SK-N-SH treated with all-trans-retinoic acid at 6 μM for 48 hours (cell line): ENCODE data around the gene KCNIP1.

Source experiments
- ATAC-seq: fragments of 200-7000 bp; cut with Tn5 transposase; 3 replicates; pipeline ENCODE4 v1.9.1; 2020; ENCODE audit warnings: mild to moderate bottlenecking, moderate library complexity
- BACH2 ChIP-seq: fragments of 250-450 bp; sonication (Bioruptor Pico); IDR thresholded peaks from 2 replicates; pipeline ENCODE4 v1.9.0; 2021; ENCODE audit warnings: mild to moderate bottlenecking, borderline replicate concordance
- ESRRG ChIP-seq: fragments of 250-450 bp; sonication (Bioruptor Pico); IDR thresholded peaks from 2 replicates; pipeline ENCODE4 v1.6.1; 2021; ENCODE audit warnings: mild to moderate bottlenecking
- ISL1 ChIP-seq: fragments of 250-450 bp; sonication (Bioruptor Pico); IDR thresholded peaks from 2 replicates; pipeline ENCODE4 v2.1.2; 2022; ENCODE audit warnings: mild to moderate bottlenecking, moderate library complexity
- PPARA ChIP-seq: fragments of 250-450 bp; sonication (Bioruptor Pico); IDR thresholded peaks from 2 replicates; pipeline ENCODE4 v1.5.0; 2020; ENCODE audit warnings: mild to moderate bottlenecking, borderline replicate concordance
- RARB ChIP-seq: fragments of 250-450 bp; sonication (Bioruptor Pico); IDR thresholded peaks from 2 replicates; pipeline ENCODE4 v1.8.0; 2021; ENCODE audit warnings: mild to moderate bottlenecking, moderate library complexity
- TCF4 ChIP-seq: fragments of 250-450 bp; sonication (Bioruptor Pico); IDR thresholded peaks from 2 replicates; pipeline ENCODE4 v1.8.0; 2021; ENCODE audit warnings: mild to moderate bottlenecking, moderate library complexity, borderline replicate concordance
- TOX ChIP-seq: fragments of 250-450 bp; sonication (Bioruptor Pico); IDR thresholded peaks from 2 replicates; pipeline ENCODE4 v1.8.0; 2021; ENCODE audit warnings: mild to moderate bottlenecking, moderate library complexity, borderline replicate concordance
- ZFP3 ChIP-seq: fragments of 250-450 bp; sonication (Bioruptor Pico); IDR thresholded peaks from 2 replicates; pipeline ENCODE4 v1.5.0; 2020; ENCODE audit warnings: mild to moderate bottlenecking, moderate library complexity
- ZNF70 ChIP-seq: fragments of 450-650 bp; formaldehyde crosslinking; IDR thresholded peaks from 2 replicates; pipeline ENCODE4 v1.5.0; 2020; ENCODE audit warnings: mild to moderate bottlenecking, moderate library complexity
- ZNF8 ChIP-seq: fragments of 450-650 bp; formaldehyde crosslinking; IDR thresholded peaks from 2 replicates; pipeline ENCODE4 v1.5.0; 2020; ENCODE audit warnings: mild to moderate bottlenecking, moderate library complexity
- TF ChIP-seq, protein P1 (sequence below): fragments of 250-450 bp; sonication (Bioruptor Pico); IDR thresholded peaks from 2 replicates; pipeline ENCODE4 v1.5.0; 2020; ENCODE audit warnings: mild to moderate bottlenecking, moderate library complexity
- TF ChIP-seq, protein P2 (sequence below): fragments of 250-450 bp; sonication (Bioruptor Pico); IDR thresholded peaks from 2 replicates; pipeline ENCODE4 v1.5.1; 2020; ENCODE audit warnings: low read depth, mild to moderate bottlenecking, moderate library complexity
- TF ChIP-seq, protein P3 (sequence below): fragments of 250-450 bp; sonication (Bioruptor Pico); IDR thresholded peaks from 2 replicates; pipeline ENCODE4 v1.5.1; 2021; ENCODE audit warnings: mild to moderate bottlenecking, moderate library complexity

Gene KCNIP1

DNA sequence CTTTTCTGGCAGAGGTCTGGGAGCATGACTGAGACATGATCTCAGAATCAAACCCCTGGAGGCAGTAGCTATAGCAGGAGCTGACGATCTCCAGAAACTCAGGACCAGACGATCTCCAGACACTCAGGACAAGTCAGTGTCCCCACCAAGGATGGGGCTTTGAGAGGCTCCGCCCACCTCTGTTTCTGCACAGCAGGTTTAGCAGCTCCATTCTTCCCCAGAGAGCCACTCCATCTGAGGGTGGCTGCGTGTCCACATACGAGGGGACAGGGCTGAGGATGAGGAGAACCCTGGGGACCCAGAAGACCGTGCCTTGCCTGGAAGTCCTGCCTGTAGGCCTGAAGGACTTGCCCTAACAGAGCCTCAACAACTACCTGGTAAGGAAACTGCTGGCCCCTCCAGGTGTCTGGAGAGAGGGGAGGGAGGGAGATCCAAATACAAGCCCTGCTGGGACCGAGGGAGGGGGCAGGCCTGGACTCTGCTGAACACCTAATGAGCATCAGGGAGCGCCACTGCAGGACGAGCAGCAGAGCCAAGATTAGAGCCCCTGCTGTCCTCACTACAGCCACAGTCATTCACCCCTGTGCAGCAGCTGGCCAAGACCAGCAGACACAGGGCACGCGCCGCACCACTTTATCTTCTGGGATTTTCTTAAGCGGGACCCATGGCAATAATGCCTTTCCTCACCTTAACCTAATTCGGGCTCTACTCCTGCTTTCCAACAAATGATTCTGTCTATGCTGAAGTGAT, 279.9 kb downstream of the KCNIP1 start, which contains the start of gene GABRP:
Gene GABRP, plus strand, starts transcription at position 228 of the 750 bp plus-strand sequence. CDS start 4,891 bp downstream, outside the sequence.
- ATAC-seq, result no peak
- TF ChIP-seq BACH2 (CRISPR knock-in tag), result no peak
- TF ChIP-seq ESRRG (CRISPR knock-in tag), result no peak
- TF ChIP-seq TCF4 (CRISPR knock-in tag), result no peak

DNA sequence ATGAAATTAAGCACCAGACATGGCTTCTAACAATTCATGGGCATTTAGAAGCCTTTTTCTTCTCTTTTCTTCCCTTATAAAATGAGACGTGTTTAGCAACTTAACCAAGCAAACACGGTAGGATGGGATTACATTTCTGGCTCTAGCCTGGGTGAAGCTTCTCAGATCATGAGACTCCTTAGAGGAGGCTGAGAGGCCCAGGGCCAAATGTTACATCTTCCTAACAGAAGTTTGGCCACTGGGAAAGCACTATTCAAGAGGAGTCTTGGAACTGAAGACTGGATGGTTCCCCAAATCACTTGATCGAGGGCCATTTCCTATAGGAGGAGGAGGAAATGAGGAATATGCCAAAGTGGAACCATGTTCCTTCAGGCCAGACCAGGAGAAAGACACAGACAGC, 281.6 kb downstream of the KCNIP1 start:
- TF ChIP-seq ZFP3 (CRISPR knock-in tag) (no peak), BACH2 (CRISPR knock-in tag) (no peak), RARB (CRISPR knock-in tag) (no peak), TOX (CRISPR knock-in tag) (no peak), PPARA (CRISPR knock-in tag) (no peak), ESRRG (CRISPR knock-in tag) (no peak), ISL1 (CRISPR knock-in tag) (no peak), ZNF8 (CRISPR knock-in tag) (no peak), TCF4 (CRISPR knock-in tag) (no peak), ZNF70 (CRISPR knock-in tag) (no peak)
- TF ChIP-seq, protein P1, sequence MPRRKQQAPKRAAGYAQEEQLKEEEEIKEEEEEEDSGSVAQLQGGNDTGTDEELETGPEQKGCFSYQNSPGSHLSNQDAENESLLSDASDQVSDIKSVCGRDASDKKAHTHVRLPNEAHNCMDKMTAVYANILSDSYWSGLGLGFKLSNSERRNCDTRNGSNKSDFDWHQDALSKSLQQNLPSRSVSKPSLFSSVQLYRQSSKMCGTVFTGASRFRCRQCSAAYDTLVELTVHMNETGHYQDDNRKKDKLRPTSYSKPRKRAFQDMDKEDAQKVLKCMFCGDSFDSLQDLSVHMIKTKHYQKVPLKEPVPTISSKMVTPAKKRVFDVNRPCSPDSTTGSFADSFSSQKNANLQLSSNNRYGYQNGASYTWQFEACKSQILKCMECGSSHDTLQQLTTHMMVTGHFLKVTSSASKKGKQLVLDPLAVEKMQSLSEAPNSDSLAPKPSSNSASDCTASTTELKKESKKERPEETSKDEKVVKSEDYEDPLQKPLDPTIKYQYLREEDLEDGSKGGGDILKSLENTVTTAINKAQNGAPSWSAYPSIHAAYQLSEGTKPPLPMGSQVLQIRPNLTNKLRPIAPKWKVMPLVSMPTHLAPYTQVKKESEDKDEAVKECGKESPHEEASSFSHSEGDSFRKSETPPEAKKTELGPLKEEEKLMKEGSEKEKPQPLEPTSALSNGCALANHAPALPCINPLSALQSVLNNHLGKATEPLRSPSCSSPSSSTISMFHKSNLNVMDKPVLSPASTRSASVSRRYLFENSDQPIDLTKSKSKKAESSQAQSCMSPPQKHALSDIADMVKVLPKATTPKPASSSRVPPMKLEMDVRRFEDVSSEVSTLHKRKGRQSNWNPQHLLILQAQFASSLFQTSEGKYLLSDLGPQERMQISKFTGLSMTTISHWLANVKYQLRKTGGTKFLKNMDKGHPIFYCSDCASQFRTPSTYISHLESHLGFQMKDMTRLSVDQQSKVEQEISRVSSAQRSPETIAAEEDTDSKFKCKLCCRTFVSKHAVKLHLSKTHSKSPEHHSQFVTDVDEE (CRISPR knock-in tag), result no peak
- TF ChIP-seq, protein P2, sequence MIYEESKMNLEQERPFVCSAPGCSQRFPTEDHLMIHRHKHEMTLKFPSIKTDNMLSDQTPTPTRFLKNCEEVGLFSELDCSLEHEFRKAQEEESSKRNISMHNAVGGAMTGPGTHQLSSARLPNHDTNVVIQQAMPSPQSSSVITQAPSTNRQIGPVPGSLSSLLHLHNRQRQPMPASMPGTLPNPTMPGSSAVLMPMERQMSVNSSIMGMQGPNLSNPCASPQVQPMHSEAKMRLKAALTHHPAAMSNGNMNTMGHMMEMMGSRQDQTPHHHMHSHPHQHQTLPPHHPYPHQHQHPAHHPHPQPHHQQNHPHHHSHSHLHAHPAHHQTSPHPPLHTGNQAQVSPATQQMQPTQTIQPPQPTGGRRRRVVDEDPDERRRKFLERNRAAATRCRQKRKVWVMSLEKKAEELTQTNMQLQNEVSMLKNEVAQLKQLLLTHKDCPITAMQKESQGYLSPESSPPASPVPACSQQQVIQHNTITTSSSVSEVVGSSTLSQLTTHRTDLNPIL (CRISPR knock-in tag), result no peak
- TF ChIP-seq, protein P3, sequence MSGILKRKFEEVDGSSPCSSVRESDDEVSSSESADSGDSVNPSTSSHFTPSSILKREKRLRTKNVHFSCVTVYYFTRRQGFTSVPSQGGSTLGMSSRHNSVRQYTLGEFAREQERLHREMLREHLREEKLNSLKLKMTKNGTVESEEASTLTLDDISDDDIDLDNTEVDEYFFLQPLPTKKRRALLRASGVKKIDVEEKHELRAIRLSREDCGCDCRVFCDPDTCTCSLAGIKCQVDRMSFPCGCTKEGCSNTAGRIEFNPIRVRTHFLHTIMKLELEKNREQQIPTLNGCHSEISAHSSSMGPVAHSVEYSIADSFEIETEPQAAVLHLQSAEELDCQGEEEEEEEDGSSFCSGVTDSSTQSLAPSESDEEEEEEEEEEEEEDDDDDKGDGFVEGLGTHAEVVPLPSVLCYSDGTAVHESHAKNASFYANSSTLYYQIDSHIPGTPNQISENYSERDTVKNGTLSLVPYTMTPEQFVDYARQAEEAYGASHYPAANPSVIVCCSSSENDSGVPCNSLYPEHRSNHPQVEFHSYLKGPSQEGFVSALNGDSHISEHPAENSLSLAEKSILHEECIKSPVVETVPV (CRISPR knock-in tag), result no peak
- no peak for ATAC-seq
